Endothelial cell of umbilical vein (primary cell): ENCODE data around the gene TRIM23.

ENCODE experiments used
- CTCF ChIP-seq, 2 donors: IDR thresholded peaks; 1 replicate in 1 of 2; 2 replicates in 1 of 2; pipeline ENCODE4 v1.5.1; 2011; ENCODE audit warnings: low read length in 2 of 2, mild to moderate bottlenecking in 2 of 2, moderate library complexity in 2 of 2, control low read depth in 1 of 2, inconsistent platforms in 1 of 2, low read depth in 1 of 2; ENCODE audit not compliant: insufficient read depth in 1 of 2; ENCODE audit errors: extremely low read depth in 1 of 2
- EZH2 ChIP-seq: IDR thresholded peaks from 2 replicates; pipeline ENCODE4 v1.6.1; 2012; ENCODE audit warnings: borderline replicate concordance, low read depth, mild to moderate bottlenecking, moderate library complexity, low read length, inconsistent platforms; ENCODE audit not compliant: severe bottlenecking
- GATA2 ChIP-seq: IDR thresholded peaks from 2 replicates; pipeline ENCODE4 v1.7.0; 2011; ENCODE audit warnings: low read depth, mild to moderate bottlenecking, moderate library complexity, mixed read lengths, low read length; ENCODE audit not compliant: insufficient read length, insufficient read depth

GRCh38 chr5:65566505-65566904, 57.6 kb downstream of the TRIM23 start:
- TF ChIP-seq CTCF (IDR thresholded peaks at IDR 0.05; ENCODE audit: extremely low read depth in 1 of 2, insufficient read depth in 1 of 2, low read depth in 1 of 2, low read length in 2 of 2): no peak
- no peak for TF ChIP-seq EZH2
- TF ChIP-seq GATA2: no peak
